Subcutaneous abdominal adipose tissue (tissue), 5 donors: ENCODE data around the gene OCEL1.
A peak's percentile ranks its signal among the peaks of the same experiment; 100 is the strongest.

Experiments used
- H3K27ac ChIP-seq: one replicate; pipeline ENCODE4 v1.7.0; 2013; ENCODE audit warnings: low read depth, mild to moderate bottlenecking, inconsistent platforms, low read length, moderate library complexity
- H3K27me3 ChIP-seq, 5 donors: one replicate each; pipeline ENCODE4 v1.7.0; 2013; ENCODE audit warnings: low read length in 5 of 5, inconsistent platforms in 1 of 5; ENCODE audit not compliant: control insufficient read depth in 5 of 5, insufficient read depth in 4 of 5
- H3K36me3 ChIP-seq, 5 donors: one replicate each; pipeline ENCODE4 v1.7.0; 2013; ENCODE audit warnings: low read length in 5 of 5; ENCODE audit not compliant: control insufficient read depth in 5 of 5, insufficient read depth in 5 of 5
- H3K4me1 ChIP-seq, 5 donors: one replicate each; pipeline ENCODE4 v1.7.0; 2013; ENCODE audit warnings: low read length in 5 of 5, mild to moderate bottlenecking in 3 of 5, moderate library complexity in 1 of 5; ENCODE audit not compliant: control insufficient read depth in 5 of 5, insufficient read depth in 5 of 5
- H3K4me3 ChIP-seq, 5 donors: one replicate each; pipeline ENCODE4 v1.7.0; 2013; ENCODE audit warnings: low read length in 5 of 5, low read depth in 1 of 5
- H3K9ac ChIP-seq, 5 donors: one replicate each; pipeline ENCODE4 v1.7.0; 2013; ENCODE audit warnings: low read length in 5 of 5, mild to moderate bottlenecking in 4 of 5, moderate library complexity in 3 of 5
- H3K9me3 ChIP-seq, 5 donors: one replicate each; pipeline ENCODE4 v1.7.0; 2013; ENCODE audit warnings: low read length in 5 of 5; ENCODE audit not compliant: control insufficient read depth in 5 of 5
- donor health status: healthy.
- donor health status: healthy.
- donor health status: healthy.
- donor health status: healthy.
- donor health status: healthy.

Gene OCEL1

GRCh38 chr19:17220207-17220758 lies 5.7 kb upstream of the OCEL1 start:
- Histone ChIP-seq H3K4me3 (no peak overlapping the region), H3K9ac (no peak overlapping the region), H3K4me1 (peaks cover 0 to 15% (median 11%) of the 10 kb centered on the region in 5 donors), H3K27me3 (no peaks in the 10 kb centered on the region), H3K27ac (no peak overlapping the region), H3K9me3 (peaks cover 0 to 4% (median 0%) of the 10 kb centered on the region in 5 donors), H3K36me3 (peaks cover 0 to 26% (median 20%) of the 10 kb centered on the region in 5 donors)

- Histone ChIP-seq H3K4me3 (no peak overlapping the region), H3K9ac (no peak overlapping the region), H3K36me3 (peaks cover 0 to 14% (median 10%) of the 10 kb centered on the region in 5 donors)
Measured at GRCh38 chr19:17225053-17225452, 973 bp upstream of the OCEL1 start.

GRCh38 chr19:17227798-17228367 lies 1.9 kb downstream of the OCEL1 start:
- Histone ChIP-seq H3K27ac (no peak overlapping the region), H3K36me3 (peaks cover 0 to 38% (median 29%) of the 10 kb centered on the region in 5 donors), H3K9me3 (no peaks in the 10 kb centered on the region), H3K4me3 (no peak overlapping the region), H3K9ac (no peak overlapping the region), H3K27me3 (no peaks in the 10 kb centered on the region), H3K4me1 (peaks cover 1 to 28% (median 18%) of the 10 kb centered on the region in 5 donors)

More at GRCh38 chr19:17225053-17225452, 973 bp upstream of the OCEL1 start:
- Histone ChIP-seq H3K9me3 (no peaks in the 10 kb centered on the region), H3K27me3 (no peaks in the 10 kb centered on the region), H3K4me1 (peaks cover 1 to 23% (median 22%) of the 10 kb centered on the region in 5 donors), H3K27ac (no peak overlapping the region)

- Histone ChIP-seq H3K4me3 (no peak overlapping the region), H3K9me3 (no peaks in the 10 kb centered on the region), H3K27ac (no peak overlapping the region), H3K4me1 (peaks cover 1 to 38% (median 24%) of the 10 kb centered on the region in 5 donors), H3K9ac (no peak overlapping the region), H3K27me3 (no peaks in the 10 kb centered on the region), H3K36me3 (peaks cover 0 to 46% (median 29%) of the 10 kb centered on the region in 5 donors)
Measured at GRCh38 chr19:17229890-17230289, 3.9 kb downstream of the OCEL1 start.

- H3K27me3 ChIP-seq, result no peaks in the 10 kb centered on the region
- peaks cover 0 to 40% (median 30%) of the 10 kb centered on the region in 5 donors for H3K4me1 ChIP-seq
- H3K9ac ChIP-seq, result no peak overlapping the region
- H3K36me3 ChIP-seq, result peaks cover 0 to 46% (median 29%) of the 10 kb centered on the region in 5 donors
- H3K9me3 ChIP-seq, result no peaks in the 10 kb centered on the region
- no peak overlapping the region for H3K27ac ChIP-seq
- no peak overlapping the region for H3K4me3 ChIP-seq
Measured at GRCh38 chr19:17232258-17232657, 6.2 kb downstream of the OCEL1 start.

- Histone ChIP-seq H3K27ac (peak overlapping the region; percentile 46), H3K27me3 (no peaks in the 10 kb centered on the region), H3K9ac (peak overlapping the region in 2 of 5 donors; percentile 51 to 61), H3K36me3 (peaks cover 0 to 45% (median 27%) of the 10 kb centered on the region in 5 donors), H3K9me3 (no peaks in the 10 kb centered on the region), H3K4me1 (peaks cover 0 to 35% (median 28%) of the 10 kb centered on the region in 5 donors), H3K4me3 (peak overlapping the region in 4 of 5 donors; percentile 42 to 63 (median 59))
Measured at GRCh38 chr19:17234911-17235299, 8.9 kb downstream of the OCEL1 start.

- peaks cover 0 to 46% (median 25%) of the 10 kb centered on the region in 5 donors for H3K36me3 ChIP-seq
- H3K4me3 ChIP-seq, result peak overlapping the region in 4 of 5 donors; percentile 42 to 63 (median 59)
- peaks cover 0 to 41% (median 33%) of the 10 kb centered on the region in 5 donors for H3K4me1 ChIP-seq
- H3K9me3 ChIP-seq, result no peaks in the 10 kb centered on the region
- peak overlapping the region in 2 of 5 donors; percentile 51 to 61 for H3K9ac ChIP-seq
- H3K27ac ChIP-seq, result peak overlapping the region; percentile 46
- H3K27me3 ChIP-seq, result no peaks in the 10 kb centered on the region
Measured at GRCh38 chr19:17235300-17235970, 9.4 kb downstream of the OCEL1 start.

- H3K27me3 ChIP-seq, result no peaks in the 10 kb centered on the region
- peak overlapping the region in 1 of 5 donors; percentile 4 for H3K9ac ChIP-seq
- peaks cover 0 to 48% (median 40%) of the 10 kb centered on the region in 5 donors for H3K4me1 ChIP-seq
- H3K4me3 ChIP-seq, result peak overlapping the region in 3 of 5 donors; percentile 58 to 63 (median 60)
- peak overlapping the region; percentile 41 for H3K27ac ChIP-seq
- H3K36me3 ChIP-seq, result peaks cover 0 to 41% (median 25%) of the 10 kb centered on the region in 5 donors
- no peaks in the 10 kb centered on the region for H3K9me3 ChIP-seq
Measured at GRCh38 chr19:17235971-17236777, 10.1 kb downstream of the OCEL1 start.

GRCh38 chr19:17236811-17237543 lies 11.0 kb downstream of the OCEL1 start:
- Histone ChIP-seq H3K4me1 (peaks cover 0 to 49% (median 45%) of the 10 kb centered on the region in 5 donors), H3K27ac (no peak overlapping the region)

More at GRCh38 chr19:17236811-17237543, 11.0 kb downstream of the OCEL1 start:
- Histone ChIP-seq H3K36me3 (peaks cover 0 to 35% (median 19%) of the 10 kb centered on the region in 5 donors), H3K9me3 (no peaks in the 10 kb centered on the region), H3K9ac (no peak overlapping the region), H3K27me3 (no peaks in the 10 kb centered on the region), H3K4me3 (no peak overlapping the region)
